ENCODE measurements around the gene FBP2.

DNA sequence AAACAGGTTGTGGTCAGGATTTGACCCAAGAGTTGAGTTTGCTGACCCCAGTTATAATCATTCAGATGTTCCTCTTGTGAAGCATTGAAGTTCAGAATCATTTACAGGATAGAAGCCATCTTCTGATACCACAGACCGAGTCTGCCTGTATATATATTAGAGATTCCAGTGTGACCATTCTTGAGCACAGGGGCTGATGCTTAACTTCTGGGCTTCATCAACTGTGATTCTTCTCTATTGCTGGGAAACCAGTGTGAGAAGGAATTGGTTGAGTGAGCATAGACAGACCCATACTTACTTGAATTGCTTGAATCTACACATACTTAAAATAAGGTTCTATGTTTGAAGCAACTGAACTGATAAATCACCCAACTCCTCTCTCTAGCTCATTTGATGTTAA is 66.7 kb downstream of the FBP2 start:
- TF ChIP-seq, protein P1, sequence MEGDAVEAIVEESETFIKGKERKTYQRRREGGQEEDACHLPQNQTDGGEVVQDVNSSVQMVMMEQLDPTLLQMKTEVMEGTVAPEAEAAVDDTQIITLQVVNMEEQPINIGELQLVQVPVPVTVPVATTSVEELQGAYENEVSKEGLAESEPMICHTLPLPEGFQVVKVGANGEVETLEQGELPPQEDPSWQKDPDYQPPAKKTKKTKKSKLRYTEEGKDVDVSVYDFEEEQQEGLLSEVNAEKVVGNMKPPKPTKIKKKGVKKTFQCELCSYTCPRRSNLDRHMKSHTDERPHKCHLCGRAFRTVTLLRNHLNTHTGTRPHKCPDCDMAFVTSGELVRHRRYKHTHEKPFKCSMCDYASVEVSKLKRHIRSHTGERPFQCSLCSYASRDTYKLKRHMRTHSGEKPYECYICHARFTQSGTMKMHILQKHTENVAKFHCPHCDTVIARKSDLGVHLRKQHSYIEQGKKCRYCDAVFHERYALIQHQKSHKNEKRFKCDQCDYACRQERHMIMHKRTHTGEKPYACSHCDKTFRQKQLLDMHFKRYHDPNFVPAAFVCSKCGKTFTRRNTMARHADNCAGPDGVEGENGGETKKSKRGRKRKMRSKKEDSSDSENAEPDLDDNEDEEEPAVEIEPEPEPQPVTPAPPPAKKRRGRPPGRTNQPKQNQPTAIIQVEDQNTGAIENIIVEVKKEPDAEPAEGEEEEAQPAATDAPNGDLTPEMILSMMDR (IDR thresholded peaks at IDR 0.05) = no peak
- no peak for TF ChIP-seq POLR2A (IDR thresholded peaks at IDR 0.05)

Measured in esophagus squamous epithelium (tissue), 4 donors.